DMS53 treated with DMSO at 0.1 percent for 48 hours (cell line): ENCODE measurements around the gene SPDYE4.

Source experiments
- DNase-seq: peaks from one replicate; lab custom pipeline; 2025; ENCODE audit not compliant: unreplicated experiment; lab: John Stamatoyannopoulos, UW

SPDYE4 gene

GRCh38 chr17:8785547-8786413 lies 27.4 kb upstream of the SPDYE4 start:
- peak; percentile 41 for DNase-seq

DNA sequence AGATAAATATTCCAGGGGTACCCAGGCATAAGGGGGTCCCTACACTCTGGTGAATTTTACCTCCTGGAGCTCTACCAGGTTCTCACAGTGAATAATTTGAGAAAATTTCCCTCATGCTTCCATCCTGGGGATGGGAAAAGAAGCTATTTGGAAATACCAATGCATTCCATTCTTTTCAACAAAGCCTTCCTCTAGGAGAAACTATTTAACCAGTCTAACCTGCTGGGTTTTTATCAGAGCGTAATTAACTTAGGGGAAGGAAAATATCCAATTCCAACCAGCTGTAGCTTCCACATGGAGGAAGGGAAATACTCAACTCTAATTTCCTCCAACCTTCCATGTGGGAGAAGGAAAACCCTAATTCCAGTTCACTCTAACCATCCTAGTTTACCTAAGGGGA lies 23.8 kb upstream of the SPDYE4 start:
- no peak for DNase-seq

DNA sequence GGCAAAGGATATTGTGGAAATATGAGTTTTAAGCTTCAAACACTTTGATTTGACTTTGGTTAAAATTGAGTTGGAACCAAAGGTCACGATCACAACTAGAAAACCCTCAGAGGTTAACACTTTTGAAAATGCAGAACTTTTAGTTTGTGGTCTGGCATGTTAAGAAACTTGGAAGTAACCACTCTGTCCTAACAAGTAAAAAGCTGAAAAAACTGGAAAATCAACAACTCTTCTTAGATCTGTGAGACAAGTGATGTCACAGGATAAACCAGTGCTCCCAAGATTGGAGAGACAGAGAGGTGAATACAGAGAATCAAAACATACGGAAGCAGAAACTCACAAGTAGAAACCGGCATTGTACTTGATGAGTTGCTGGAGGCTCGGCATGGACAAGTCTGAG lies 23.4 kb upstream of the SPDYE4 start:
- no peak for DNase-seq

- no peak for DNase-seq
These were observed 18.5 kb upstream of the SPDYE4 start for GRCh38 chr17:8776881-8777280.

DNA sequence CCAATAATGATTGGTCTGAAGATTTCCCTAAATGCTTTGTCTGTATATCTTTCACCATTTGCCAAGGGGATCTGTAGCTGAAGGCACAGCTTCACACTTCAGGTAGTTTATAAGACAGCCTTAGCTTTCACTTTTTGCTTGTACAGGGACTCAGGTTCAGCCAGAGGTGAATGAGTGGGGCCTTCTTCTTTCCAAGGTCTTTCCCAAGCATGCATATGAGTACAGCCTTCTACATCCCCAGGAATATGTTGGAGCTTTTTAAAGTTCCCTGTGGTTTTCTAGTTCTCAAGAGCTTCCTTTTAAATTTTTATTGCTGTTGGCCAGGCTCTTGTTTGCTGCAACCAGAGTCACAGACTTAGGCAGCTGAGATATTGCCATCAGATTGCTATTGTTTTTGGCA lies 17.9 kb upstream of the SPDYE4 start:
- DNase-seq, result no peak

DNA sequence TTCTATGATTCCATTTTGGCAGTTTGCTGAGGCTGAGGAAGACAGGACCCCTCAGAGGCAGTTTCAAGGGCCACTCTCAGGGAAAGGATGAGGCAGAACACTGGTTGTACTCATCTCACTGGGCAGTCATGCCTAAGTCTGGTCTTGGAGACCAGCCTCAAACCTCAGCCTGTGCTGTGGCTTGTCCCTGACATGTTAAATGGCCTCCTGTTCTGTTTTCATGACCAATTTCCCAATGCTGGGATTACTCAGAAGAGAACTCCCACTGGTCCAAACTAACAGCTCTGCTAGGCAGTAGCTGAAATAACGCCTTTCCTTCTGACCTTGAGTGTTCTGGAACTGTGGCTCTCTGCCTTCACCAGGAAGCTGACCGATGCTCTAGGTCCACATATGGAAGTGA lies 8.4 kb upstream of the SPDYE4 start:
- DNase-seq, result no peak

DNA sequence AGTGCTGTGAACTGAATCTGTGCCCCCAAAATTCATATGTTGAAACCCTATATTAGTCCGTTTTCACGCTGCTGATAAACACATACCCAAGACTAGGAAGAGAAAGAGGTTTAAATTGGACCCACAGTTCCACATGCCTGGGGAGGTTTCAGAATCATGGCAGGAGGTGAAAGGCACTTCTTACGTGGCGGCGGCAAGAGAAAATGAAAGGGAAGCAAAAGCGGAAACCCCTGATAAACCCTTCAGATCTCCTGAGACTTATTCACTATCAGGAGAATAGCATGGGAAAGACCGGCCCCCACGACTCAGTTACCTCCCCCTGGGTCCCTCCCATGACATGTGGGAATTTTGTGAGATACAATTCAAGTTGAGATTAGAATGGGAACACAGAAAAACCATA lies 3.7 kb upstream of the SPDYE4 start:
- no peak for DNase-seq

- no peak for DNase-seq
These were observed 1.2 kb downstream of the SPDYE4 start for GRCh38 chr17:8757189-8757588.

GRCh38 chr17:8755590-8756255 lies 2.6 kb downstream of the SPDYE4 start:
- no peak for DNase-seq

DNA sequence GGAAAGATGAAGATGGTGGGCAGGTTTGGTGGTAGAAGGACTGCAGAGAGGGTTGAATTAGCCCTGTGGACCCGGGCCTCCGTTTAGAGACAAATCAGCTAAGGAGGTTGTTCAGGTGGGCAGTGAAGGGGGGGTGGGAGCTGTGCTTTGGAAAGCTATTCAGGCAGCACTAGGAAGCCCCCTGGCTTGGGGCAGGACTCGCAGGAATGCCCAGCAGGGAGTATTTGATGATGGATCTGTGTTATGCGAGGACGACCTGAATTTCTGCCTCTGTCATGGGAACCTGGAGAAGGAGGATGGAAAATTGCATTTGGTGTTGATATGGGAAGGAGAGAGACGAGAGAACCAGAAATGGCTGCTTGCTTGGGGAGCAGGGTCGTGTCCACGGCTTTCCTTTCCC lies 3.5 kb downstream of the SPDYE4 start:
- DNase-seq, result no peak

DNA sequence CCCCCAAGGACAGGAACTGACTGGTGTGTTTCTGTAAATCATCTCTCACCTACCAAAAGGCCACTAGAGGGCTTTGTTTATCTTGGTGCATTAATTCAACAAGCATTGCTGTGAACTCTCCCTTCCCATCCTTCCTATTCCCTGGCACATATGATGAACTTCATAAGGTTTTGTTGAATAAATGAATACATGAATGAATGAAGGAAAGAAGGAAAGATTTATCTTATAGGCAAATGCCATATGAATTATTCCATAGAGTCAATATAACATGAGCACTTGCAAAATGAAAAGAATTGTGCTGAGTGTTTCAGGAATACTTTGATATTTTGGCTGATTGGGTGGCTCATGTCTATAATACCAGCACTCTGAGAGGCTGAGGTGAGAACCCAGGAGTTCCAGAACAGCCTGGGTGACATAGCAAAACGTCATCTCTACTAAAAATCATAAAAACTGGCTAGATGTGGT lies 4.3 kb downstream of the SPDYE4 start:
- DNase-seq, result no peak

- no peak for DNase-seq
These were observed 5.0 kb downstream of the SPDYE4 start for GRCh38 chr17:8753136-8753975.

GRCh38 chr17:8749616-8750015 lies 8.7 kb downstream of the SPDYE4 start:
- DNase-seq, result no peak

DNA sequence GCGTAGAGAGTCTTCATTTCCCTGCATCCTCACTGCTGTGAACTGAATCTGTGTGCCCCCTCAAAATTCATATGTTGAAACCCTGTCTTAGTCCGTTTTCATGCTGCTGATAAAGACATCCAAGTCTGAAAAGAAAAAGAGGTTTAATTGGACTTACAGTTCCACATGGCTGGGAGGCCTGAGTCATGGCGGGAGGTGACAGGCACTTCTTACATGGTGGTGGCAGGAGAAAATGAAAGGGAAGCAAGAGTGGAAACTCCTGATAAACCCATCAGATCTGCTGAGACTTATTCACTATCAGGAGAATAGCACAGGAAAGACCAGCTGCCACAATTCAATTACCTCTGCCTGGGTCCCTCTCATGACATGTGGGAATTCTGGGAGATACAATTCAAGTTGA lies 10.6 kb downstream of the SPDYE4 start:
- no peak for DNase-seq

DNA sequence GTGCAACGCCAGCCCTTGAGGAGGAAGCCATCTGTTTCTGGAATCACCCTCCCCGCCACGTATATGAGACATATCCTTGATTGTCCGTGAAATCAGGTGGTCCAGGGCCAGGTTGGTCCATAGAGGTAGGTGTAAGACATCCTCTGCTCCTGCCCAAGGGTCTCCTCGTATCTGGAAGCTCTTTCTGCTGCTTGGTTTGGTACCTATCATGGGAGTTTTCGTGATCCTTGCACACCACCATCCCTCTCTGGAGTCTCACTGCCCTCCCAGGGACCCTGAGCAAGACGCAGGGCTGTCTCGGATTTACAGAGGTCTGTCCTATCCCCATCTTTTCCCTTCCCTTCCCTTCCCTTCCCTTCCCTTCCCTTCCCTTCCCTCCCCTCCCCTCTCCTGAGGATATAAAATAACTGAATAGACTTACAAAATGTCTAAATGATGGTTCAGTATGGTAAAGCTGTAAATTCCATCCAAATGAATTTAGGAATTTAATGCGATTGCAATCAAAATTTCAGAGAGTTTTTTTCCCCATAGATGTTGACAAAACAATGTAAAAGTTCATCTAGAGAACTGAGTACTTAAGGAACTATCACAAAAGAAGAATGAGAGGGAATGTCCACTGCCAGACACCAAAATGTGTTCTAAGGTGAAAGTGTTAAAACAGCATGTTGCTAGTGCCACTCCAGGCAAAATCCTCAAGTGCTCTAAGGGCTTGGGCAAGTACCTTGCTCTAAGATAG lies 11.7 kb downstream of the SPDYE4 start:
- no peak for DNase-seq

DNA sequence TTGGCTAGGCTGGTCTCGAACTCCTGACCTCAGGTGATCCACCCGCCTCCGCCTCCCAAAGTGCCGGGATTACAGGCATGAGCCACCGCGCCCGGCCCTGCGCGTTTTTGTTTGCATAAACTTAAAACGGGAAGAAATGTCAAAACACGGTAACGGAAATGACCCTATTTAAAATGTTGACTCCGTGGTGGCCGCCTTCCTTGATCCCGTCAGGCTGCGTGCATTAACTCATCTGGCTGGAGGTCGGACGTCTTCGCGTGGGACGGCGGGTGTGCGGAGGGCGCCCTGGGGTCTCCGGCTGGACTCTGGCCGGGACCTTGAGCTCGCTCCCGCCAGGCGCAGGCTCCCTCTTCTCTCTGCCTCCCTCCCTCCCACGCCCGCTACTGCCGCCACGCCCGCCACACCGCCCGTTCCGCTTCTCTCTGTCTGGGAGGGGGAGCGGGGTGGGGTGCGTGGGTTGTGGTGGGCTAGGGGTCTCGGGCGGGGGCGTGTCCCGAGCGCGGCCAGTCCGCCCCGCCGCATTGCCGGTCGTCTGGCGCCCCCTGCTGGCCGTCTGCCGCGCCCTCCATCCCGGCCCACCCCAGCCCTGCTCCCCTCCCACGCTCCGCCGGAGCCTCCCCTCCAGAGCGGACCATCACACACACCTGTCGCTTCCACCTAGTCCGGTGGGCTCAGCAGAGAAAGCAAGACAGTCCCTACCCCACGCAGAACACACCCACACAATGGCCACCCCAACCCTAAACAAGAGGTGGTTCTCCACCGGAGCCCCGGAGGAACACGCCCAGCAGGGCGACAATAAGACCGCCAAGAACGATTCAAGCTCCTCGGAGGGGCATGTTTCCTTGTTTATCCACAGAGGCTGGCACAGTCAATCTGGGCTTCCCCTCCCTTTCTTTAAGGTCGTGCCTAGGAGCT lies 12.5 kb downstream of the SPDYE4 start:
- no peak for DNase-seq

DNA sequence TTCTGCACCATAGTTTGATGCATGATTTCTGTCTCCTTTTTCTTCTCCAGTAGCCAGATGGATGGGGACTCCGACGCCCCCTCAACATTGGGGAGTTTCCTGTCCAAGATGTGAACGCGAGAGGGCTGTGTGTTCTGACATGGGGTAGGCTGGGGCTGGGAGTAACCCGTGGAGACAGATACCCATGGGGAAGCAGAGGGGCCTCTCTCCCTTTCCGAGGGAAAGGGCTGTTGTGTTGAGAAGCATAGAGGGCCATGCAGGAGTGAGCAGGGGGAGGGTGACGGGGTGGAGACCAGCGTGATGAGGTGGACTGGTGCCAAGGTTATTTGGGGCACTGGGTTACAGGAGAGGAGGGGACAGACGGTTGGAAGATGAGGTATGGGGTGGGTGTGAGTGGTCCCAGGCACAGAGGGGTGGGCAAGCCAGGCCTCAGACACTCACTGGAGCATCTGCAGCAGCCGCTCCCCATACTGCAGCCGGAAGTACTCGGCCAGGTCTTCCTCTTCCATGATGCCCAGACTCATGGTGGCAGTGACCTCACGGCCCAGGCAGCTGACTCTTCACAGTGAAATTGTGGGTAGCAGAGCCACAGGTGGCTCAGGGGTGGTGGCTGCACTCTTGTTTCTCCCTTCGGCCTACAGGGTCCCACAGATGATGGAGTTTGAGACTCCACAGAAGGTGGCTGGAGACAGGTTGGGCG lies 14.1 kb downstream of the SPDYE4 start:
- no peak for DNase-seq

- no peak for DNase-seq
These were observed 15.5 kb downstream of the SPDYE4 start for GRCh38 chr17:8742819-8743218.

DNA sequence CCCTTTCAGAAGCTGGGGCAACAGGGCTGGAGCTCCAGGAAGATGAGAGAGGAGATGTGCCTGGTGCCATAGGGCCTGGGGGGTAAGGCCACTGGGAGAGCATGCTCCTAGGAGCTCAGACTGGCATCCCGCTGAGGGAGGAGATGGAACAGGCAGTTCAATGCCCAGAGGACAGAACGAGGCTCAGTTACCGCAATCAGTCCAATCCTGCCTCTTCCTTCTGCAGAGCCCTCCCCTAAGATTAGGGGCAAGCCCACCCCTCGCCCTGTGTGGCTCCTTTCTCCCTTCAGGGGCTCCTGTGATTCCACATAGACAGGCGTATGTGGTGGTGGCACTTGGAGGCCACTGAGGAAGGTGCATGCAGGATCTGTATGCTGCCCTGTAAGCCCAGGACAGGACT lies 16.1 kb downstream of the SPDYE4 start:
- DNase-seq, result no peak
